Aortic smooth muscle cell (primary cell): ENCODE measurements around the gene NOC4L. TPM values are rescaled to one million over a fixed set of nuclear protein-coding genes. Genes with fewer than 3 reads are reported as not detected.

Experiments
- total RNA-seq: library from RNA; depleted of rRNA; stranded (reverse); fragments of >200 nt; gene quantifications from 2 replicates; pipeline ENCODE4 v1.2.3, GENCODE V29; 2014

Gene NOC4L
- 6.3 and 9.2 TPM in 2 replicates for total RNA-seq

GRCh38 chr12:132144115-132144809, at the start of gene NOC4L, which contains the start of gene DDX51:
NOC4L (plus strand) TSS chr12:132144457; CDS start chr12:132144489, 32 bp downstream.
DDX51 (minus strand) TSS chr12:132144319; CDS start chr12:132144296, 23 bp downstream.

Other genes with a start within 250 kb of the NOC4L start
- 4.5 and 9.1 TPM in 2 replicates for gene ULK1, start 249.8 kb upstream of the NOC4L start, total RNA-seq
- gene PUS1, start 215.2 kb upstream of the NOC4L start, total RNA-seq = 7.4 and 9.6 TPM in 2 replicates
- gene EP400, start 194.5 kb upstream of the NOC4L start, total RNA-seq = 7.4 and 11.1 TPM in 2 replicates
- 5.2 and 8.9 TPM in 2 replicates for gene DDX51, start 138 bp upstream of the NOC4L start, total RNA-seq
- 0.06 and 0.26 TPM in 2 replicates for gene GALNT9, start 185.1 kb downstream of the NOC4L start, total RNA-seq